GM19328 (cell line): Measurements from ENCODE around the gene CCDC167.

Experiments used
- ATAC-seq: cut with Tn5 transposase; IDR thresholded peaks from one replicate; pipeline ENCODE4 v1.9.1; 2021; ENCODE audit warnings: mild to moderate bottlenecking, moderate library complexity; ENCODE audit not compliant: unreplicated experiment

The CCDC167 gene

DNA sequence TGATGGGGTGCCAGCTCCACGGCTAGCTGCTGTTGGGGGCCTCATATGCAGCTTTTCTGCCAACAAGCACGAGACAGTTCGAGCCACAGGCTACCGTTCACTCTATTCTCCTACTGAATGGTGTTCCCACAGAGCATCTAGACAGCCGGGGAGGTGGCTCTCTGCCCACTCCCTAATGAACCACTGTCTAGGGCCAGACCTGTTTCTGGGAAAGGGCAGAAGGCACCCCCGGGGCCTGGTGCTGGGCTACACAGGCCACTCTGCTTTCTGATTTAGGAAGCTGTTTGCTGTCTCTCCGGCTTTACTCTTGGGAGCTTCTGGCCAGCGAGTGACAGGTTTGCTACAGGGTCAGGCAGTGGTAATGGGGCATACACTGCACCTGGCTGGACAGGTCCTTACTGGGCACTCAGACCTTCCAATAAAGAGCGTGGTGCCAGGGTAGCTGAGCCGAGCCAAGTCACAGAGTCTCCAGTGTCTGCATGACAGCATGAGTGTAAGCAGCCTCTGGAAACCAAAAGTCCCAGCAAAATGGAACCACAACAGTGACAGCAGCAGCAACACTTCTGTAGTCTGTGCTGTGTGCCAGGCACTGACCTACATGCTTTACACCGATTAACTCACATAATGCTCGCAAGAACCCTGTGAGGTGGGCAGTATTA lies 8.4 kb downstream of the CCDC167 start:
- ATAC-seq: no peak

DNA sequence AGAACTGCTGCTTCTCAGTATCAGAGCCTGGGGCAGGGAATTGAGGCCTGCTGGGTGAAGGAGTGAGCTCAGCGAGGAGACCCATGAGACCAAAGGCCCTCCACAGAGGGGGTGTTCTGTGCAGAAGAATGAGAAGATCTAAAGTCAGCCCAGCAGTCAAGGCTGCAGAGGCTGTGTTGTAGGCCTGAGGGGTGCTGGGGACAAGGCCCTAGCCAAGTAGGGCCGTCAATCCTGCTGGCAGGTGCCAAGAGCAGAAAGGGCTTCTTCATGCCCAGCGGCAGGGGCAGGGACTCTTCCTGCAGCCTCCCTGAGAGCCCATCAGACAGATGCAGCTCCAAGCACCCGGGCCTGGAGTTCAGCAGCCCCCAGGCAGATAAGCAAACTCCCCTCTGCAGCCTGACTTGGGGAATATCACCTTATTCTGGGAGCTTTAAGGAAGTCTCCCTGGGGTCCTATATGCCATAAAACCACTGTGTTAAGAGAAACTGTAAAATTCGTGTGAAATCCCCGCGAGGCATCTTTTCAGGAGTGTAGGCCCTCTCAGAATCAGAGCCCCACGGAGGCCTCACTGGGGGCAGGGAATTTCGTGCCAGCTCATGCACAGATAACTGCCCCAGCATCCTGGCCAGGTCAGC lies 9.0 kb downstream of the CCDC167 start:
- no peak for ATAC-seq

DNA sequence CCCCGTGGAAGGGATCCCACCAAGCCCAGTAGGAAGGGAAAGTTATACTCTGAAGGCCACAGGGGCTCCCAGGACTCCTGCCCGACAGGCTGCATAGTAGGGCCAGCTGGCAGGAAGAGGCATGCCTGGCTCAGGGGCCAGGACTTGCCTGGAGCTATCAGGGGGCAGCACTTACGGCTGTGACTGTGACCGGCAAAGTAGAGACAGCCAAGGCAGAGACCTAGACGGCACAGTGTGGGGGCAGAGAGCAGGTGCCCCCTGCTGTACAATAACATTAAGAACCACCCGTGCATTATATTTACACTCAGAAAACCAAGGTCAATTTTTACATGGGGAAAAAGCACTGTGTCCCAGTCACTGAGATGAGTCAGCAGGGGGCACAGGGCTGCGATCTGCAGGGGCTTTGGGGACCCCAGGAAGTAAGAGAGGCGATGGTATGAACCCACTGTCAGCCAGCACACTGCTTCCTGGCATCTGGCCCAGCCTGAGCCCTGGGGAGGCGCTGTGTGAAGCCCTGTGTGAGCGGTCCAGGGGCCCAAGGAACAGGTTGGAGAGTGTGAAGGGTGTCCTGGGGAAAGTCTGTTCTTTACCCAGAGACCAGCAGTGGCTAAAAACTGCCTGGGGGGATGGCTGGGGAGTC lies 9.9 kb downstream of the CCDC167 start:
- no peak for ATAC-seq

DNA sequence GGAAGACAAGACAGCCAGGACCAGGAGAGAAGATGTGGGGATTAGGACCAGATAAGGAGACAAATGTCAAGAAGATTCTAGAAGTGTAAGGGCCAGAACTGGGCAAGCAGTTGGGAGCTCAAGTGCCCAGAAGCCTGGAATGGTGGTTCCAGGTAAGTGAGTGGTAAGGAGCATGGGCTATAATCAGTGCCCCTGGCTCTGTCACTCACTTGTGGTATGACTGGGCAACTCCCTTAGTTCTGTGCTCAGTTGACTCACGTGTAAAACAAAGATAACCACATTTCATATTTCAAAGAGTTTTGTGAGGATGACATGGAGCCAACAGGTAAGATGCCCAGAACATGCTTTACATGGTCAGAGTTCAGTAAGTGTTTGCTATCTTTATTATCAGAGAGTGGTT lies 11.2 kb downstream of the CCDC167 start:
- ATAC-seq: no peak

DNA sequence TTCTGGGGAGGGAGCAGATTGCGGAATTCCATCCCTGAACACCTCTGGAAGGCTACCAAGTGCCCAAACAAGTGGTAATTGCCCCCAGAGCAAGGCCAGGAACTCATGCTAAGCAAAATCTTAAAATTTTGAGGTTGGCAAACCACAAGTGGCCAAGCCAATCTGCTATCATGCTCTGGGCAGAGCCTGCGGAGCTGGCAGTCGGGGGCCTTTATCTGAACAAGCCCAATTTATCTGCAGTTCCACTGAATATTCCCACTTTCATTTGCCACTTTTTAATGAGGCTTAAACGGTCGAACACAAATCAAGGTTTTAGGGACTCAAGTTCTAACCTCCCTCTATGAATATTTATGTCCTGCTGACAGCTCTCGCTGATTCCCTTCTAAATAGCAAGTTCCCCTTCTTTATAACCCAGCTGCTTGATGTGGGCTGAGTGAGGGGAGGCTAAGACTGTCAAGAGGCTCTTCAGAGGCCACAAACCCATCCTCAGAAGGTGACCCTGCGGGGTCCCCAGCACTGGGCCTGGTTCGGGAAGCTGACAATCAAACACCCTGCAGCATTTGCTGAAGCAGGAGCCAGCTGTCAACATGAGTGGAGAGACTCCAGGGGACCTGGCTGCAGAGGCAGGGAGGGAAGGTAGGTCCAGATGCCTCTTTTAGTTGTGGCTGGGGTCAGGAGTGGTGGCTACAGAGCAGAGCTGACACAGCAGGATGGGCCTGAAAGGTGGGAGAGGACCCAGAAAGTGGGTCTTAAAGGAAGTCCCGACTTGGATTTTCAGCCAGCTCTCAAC lies 11.9 kb downstream of the CCDC167 start:
- ATAC-seq: no peak

DNA sequence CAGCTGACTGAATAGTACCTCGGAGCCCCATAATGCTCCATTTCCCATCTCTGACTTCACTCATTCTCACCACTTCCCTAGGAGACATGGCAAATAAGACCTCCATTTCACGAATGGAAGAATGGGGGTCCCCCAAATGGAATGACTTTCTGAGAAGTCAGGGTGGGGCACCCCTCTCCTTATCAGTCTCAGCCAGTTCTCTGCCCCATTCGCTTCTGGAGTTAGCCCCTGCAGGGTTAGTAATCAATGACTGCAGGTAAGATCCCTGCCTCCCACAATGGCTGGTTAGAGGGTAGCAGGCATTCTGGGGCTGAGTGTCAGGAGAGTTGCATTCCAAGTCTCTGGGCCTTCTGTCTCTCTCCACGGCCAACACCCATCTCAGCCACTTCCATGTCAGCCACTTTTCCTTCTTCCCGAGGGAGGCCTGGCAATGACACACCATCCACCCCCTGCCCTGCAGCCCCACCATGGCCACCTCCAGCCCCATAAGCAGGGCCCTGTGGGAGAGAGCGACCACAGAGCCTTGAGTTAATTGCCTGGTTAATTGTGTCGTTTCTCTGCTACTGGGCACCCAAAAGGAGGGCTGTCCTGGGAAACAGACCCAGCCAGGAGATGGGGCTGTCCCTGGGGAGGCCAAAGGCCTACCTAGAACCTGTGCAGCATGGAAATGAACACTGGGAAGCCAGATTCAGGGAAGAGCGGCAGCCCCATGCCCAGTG lies 13.4 kb downstream of the CCDC167 start:
- no peak for ATAC-seq

DNA sequence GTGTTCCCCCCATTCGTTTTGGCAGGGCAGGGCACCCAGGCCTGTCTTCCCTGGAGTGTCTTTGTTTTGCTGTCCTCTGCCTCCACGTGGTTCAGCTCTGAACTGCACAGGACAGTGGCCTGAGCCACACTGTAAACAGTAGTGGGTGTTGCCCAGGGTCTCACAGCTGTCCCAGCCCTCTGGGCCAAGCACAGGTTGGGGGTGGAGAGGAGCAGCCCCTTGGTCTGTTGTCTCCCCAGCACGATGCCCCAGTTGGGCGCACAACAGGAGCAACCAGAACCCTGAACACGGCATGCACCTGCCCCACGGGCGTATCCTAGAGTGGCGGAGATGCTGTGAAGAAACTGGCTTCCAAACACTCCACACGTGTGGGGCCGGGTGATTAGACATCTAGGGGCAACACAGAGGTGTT lies 14.4 kb downstream of the CCDC167 start:
- ATAC-seq: no peak

DNA sequence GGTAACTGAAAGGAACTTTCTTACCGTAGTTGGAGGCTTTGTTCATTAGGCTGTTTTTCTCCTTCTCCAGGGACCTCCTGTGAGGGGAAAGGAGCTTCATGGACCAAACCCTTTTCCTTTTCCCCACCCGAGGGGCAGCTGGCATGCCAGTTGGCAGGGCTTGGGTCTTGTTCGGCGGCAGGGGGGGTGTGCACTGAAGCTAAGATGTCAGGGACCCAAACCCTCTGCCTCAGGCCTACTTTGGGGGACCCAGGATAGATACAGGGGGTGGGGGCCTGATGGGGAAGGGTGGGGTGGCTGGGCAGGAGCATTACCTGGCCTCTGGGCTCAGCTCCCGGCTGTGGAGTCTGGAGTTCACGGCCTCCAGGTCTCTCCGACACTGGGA lies 14.9 kb downstream of the CCDC167 start:
- no peak for ATAC-seq

DNA sequence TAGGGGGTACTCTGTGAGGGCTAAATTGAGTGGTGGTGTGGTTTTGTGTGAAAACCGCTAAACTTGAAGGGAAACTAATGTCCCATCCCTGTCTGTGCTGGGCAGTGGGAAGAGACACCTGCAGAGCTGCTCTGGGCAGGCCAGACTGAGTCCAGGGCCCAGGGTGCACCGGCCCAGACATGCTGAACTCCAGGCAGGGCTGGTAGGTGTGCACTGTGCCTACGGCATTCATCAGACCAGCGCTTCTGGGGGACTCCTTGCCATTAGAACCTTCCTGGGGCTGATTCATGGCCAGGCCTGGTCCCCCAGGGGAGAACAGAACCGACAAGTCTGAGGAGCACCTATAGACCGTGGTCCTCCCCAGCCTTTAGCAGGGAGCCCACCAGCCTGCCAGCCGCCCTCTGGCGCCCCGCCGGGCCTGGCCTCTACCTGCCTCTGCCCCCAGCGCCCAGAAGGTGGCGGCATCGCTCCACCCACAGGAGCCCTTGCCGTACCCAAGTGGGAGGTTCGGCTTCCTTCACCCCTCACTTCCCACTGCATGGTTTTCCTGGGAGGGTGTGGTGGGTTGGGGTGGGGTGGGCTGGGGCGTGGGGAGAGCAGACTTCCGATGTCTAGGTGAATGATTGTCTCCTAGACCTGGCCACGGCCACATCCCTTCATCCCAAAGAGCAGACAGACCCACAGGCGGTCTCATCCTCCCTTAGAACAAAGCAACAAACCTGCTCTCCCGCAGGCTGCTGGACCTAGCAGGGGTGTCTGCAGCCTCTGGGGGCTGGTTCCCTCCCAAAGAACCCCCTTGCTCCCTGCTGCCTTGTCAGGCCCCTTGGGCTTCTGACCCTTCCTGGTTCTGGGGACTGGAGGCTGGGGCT lies 15.5 kb downstream of the CCDC167 start:
- no peak for ATAC-seq

DNA sequence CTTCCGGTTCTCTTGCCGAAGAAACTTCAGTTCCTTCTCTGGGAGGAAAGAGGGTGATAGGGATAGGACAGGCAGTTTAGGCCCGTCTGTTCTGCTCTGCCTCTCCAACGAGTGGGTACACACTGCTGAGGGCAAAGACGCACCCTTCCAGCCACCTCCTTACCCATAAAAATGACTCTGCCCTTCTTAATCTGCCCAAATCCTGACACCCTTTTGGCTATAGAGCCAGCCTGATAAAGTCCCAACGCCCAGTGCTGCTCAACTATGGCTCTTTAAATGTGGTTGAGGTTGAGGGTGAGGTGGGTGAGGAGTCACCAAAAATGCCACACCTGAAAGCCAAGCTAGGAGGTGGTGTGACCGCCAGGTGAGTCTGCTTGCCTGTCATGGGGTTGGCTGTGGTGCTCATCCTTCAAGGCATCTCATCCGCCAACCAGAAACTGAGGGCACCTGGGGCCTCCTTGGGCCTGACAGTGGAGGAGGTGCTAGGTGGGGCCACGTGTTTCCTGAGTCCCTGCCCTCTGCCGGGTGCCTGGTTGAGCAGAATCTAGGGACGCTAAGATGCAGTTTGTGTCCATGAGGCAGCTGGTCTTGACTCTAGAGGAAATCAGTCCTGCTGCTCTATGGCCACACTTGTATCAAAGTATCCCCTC lies 16.3 kb downstream of the CCDC167 start:
- no peak for ATAC-seq

DNA sequence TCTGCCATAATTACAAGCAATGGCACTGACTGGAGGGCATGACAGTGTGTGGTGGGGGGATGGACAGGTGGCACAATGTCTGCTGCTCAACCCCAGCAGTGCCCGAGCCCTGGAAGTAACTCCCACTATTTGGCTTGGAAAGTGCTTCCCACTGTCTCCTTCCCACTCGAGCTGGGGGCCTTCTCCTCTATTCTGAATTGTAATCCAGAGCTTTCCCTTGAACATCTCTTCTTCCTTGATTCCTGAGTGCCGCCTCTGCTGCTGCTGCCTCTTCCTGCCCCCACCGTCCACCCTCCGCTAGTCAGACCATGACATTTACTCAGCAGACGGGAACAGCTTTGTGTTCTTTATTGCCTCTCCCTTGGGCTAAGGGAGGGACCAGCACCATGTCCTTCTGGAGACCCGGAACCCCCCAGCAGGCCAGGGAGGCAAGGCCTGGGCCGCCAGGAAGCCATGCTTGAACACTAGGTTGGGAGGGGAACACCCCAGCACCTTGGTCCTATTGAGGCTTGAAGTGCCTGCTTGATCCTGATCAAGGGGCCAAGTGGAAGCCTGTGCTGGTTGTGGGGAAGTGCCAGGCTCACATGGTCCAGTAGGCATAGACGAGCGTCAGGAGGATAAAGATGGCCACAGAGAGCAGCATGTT lies 17.0 kb downstream of the CCDC167 start:
- no peak for ATAC-seq

DNA sequence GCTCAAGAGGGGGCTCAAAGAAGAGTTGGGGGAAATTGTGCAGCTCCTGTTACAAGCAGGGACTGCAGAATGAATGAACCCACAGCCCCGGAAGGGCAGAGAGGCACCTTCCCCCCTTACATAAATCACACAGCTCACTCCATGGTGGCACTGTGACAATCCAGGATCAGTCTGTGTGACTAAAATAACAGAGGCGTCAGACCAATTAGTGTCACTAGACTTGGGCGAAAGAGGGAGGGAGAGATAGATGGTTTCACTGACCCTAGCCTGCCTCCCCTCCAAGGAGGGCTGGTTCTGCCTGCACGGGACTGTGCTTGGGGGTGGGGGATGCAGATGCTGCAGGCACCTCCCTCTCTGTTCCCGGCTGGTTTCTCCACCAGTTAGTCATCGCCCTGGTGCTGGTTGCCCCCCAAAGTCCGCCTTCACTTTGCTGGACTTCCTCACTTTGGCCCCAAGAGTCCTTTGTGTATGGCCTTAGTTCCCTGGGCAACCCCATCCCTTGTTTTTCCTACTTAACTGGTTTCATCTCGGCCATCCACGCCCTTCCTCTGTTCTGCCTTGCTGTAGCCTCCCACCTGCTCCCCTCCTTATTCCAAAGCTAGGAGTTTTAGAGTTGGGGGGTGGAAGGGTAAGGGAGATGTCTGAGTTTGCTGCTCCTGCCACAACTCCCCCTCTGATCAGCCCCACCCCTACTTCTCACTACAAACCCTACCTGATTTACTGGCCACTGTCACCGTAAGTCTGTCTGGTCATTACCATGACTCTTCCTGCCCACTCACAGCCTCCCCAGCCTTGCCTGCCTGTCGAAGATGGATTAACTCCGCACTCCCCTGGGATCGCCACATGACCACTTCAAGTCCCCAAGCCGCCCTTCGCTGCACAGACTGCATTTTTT lies 17.7 kb downstream of the CCDC167 start:
- ATAC-seq: no peak

DNA sequence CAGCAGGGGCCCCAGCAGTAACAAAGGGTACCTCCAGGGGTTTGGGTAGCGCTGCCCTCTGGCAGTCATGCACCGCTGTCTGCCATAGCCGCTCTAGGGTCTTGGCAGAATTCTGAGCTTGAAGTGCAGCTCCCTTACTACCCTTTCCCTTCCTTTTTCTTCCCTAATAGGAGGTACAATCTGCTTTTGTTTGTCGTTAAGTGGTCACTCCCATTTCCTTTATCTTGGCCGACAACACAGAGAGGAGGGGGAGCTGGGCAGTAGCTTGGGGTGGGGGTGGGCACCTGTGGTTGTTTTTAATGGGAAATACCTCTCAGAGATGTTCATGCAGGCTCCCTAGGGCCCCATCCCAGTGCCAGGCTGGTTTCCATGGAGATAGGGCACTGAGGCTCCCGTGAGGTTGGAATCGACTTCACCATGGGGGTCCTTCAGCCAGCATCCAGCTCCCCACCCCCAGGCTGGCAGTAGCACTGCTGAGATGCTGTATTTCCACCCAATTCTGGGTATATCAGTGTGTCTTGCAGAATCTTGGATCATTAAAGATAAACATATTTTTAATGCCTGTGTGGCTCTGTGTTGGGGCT lies 18.6 kb downstream of the CCDC167 start:
- no peak for ATAC-seq

DNA sequence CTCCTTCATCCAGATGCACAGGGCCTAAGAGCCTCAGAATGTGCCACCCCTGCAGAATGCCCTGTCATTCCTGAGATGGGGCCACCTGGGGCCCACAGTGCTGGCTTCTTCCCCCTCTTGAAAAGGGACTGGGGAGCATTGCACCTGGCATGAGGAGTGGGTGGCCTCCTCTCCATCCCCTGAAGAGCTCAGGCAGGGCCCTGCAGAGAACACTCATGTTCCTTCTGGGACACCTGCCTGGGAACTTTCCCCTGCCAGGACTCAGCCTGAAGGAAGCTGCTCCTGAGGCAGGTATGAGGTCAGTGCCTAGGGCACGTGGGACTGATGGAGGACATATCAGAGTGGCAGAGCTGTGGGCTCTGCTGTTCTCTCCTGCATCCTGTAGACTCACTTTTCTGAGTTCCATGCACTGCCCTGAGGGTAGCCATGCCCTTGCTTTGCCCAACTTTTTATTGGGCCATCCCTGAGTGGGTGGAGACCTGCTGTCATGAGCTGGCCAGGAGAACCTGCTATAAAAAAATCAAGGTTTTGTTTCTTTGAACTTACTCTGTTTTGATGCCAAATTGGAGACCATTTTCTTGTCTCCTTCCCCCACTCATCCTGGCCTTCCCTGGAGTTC lies 19.5 kb downstream of the CCDC167 start:
- ATAC-seq: no peak

DNA sequence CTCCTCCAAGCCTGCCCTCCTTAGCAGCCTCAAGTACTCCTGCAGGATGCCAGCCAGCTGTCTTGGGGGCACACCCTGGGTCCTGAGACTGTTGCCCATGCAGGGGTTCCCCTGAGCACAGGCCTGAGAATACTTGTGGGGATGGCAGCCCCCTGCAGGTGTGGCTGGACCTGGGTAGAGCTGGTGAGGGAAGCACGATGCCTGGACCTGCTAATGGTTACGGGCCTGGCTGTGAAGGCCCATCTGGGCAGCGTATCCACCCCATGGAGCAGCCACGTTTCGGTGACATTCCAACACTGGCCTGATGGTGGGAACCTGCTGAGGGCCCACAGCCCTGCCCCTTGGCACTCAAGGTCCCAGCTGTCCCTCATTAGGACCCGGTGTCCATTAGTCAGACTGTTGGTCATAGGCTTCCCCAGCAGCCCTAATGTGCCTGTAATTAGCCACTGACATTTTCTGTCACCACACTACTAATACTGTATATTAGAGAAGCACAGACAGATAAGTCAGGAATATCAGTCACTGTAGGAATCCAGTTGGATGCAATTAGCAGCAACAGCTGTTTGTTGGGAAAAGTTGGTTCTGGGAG lies 20.3 kb downstream of the CCDC167 start:
- ATAC-seq: no peak

DNA sequence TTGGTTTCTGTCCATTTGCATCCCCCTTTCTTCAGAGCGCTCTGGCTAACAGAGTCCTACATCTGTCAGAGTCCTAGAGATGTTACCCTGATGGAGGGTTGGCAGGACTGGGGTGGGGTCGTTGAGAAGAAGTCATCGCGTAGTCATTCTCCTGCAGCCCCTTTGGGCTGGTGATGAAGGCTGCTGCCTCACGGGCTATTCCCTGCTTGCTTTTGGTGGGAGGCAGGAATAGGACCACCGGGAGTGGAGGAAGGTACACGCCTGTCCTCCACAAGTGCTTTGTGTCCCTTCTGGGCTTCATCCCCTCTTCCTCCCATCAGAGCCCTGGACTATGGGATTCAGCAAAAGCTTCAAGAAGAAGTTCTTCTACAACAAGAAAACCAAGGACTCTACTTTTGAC lies 20.9 kb downstream of the CCDC167 start:
- no peak for ATAC-seq
